ENCODE measurements around the gene BORCS8.
A peak's percentile ranks its signal among the peaks of the same experiment; 100 is the strongest.
"Not testable (repeated sequence)": the region's sequence is repeated elsewhere in the genome, so short reads cannot be mapped to it uniquely, and the experiment has no call there.

Gene BORCS8

GRCh38 chr19:19179548-19180441, 12.2 kb downstream of the BORCS8 start:
- DNase-seq (ENCODE audit: low read depth in 2 of 2), result no peak

GRCh38 chr19:19176950-19177349, 15.0 kb downstream of the BORCS8 start:
- no peak for DNase-seq (ENCODE audit: low read depth in 2 of 2)

GRCh38 chr19:19173243-19173642, 18.7 kb downstream of the BORCS8 start:
- not testable (repeated sequence) for DNase-seq (ENCODE audit: low read depth in 2 of 2)

- no peak for DNase-seq (ENCODE audit: low read depth in 2 of 2)
These were observed 20.0 kb downstream of the BORCS8 start for GRCh38 chr19:19171821-19172532.

- no peak for DNase-seq (ENCODE audit: low read depth in 2 of 2)
These were observed 20.9 kb downstream of the BORCS8 start for GRCh38 chr19:19170873-19171672.

GRCh38 chr19:19170053-19170872, 21.7 kb downstream of the BORCS8 start, which contains the start of gene MEF2B:
Gene MEF2B, minus strand, starts transcription at chr19:19170263. Its CDS starts 19,528 bp downstream, at chr19:19150735.
- DNase-seq (ENCODE audit: low read depth in 2 of 2), result peak; percentile 71 to 83

- DNase-seq (ENCODE audit: low read depth in 2 of 2), result no peak
These were observed 22.5 kb downstream of the BORCS8 start for GRCh38 chr19:19169236-19170052.

- DNase-seq (ENCODE audit: low read depth in 2 of 2), result no peak
These were observed 24.3 kb downstream of the BORCS8 start for GRCh38 chr19:19167612-19168011.

- DNase-seq (ENCODE audit: low read depth in 2 of 2), result no peak
These were observed 26.6 kb downstream of the BORCS8 start for GRCh38 chr19:19165396-19165795.

- no peak for DNase-seq (ENCODE audit: low read depth in 2 of 2)
These were observed 29.5 kb downstream of the BORCS8 start for GRCh38 chr19:19162495-19162894.

- DNase-seq (ENCODE audit: low read depth in 2 of 2), result no peak
These were observed 31.4 kb downstream of the BORCS8 start for GRCh38 chr19:19160461-19161035.

GRCh38 chr19:19159534-19159933, 32.4 kb downstream of the BORCS8 start:
- DNase-seq (ENCODE audit: low read depth in 2 of 2), result no peak

GRCh38 chr19:19157808-19158207, 34.1 kb downstream of the BORCS8 start:
- no peak for DNase-seq (ENCODE audit: low read depth in 2 of 2)

GRCh38 chr19:19155495-19156219, 36.3 kb downstream of the BORCS8 start:
- DNase-seq (ENCODE audit: low read depth in 2 of 2), result no peak

GRCh38 chr19:19154768-19155494, 37.0 kb downstream of the BORCS8 start:
- no peak for DNase-seq (ENCODE audit: low read depth in 2 of 2)

- DNase-seq (ENCODE audit: low read depth in 2 of 2), result no peak
These were observed 39.1 kb downstream of the BORCS8 start for GRCh38 chr19:19152668-19153384.

GRCh38 chr19:19151418-19151817, 40.5 kb downstream of the BORCS8 start:
- no peak for DNase-seq (ENCODE audit: low read depth in 2 of 2)

- no peak for DNase-seq (ENCODE audit: low read depth in 2 of 2)
These were observed 42.5 kb downstream of the BORCS8 start for GRCh38 chr19:19149435-19149834.
